ENCODE data around the gene KLF16.

Gene KLF16

GRCh38 chr19:1866693-1867348 is 3.4 kb upstream of the KLF16 start:
- DNase-seq, result no peak

- no peak for DNase-seq
Observed at GRCh38 chr19:1865172-1866010, 2.0 kb upstream of the KLF16 start.

GRCh38 chr19:1864480-1865171 is 1.2 kb upstream of the KLF16 start:
- DNase-seq, result no peak

GRCh38 chr19:1863638-1864479 is 480 bp upstream of the KLF16 start:
- peak; percentile 95 for DNase-seq

GRCh38 chr19:1862424-1863327 is 703 bp downstream of the KLF16 start:
- peak; percentile 36 for DNase-seq

- DNase-seq, result no peak
Observed at GRCh38 chr19:1862068-1862423, 1.3 kb downstream of the KLF16 start.

- no peak for DNase-seq
Observed at GRCh38 chr19:1861599-1862031, 1.8 kb downstream of the KLF16 start.

- no peak for DNase-seq
Observed at GRCh38 chr19:1860821-1861598, 2.4 kb downstream of the KLF16 start.

- DNase-seq, result peak; percentile 78
Observed at GRCh38 chr19:1860042-1860775, 3.2 kb downstream of the KLF16 start.

GRCh38 chr19:1859331-1859781 is 4.0 kb downstream of the KLF16 start:
- DNase-seq, result no peak

GRCh38 chr19:1858412-1859081 is 4.8 kb downstream of the KLF16 start:
- DNase-seq, result no peak

- no peak for DNase-seq
Observed at GRCh38 chr19:1857648-1858326, 5.6 kb downstream of the KLF16 start.

GRCh38 chr19:1856698-1857603 is 6.4 kb downstream of the KLF16 start:
- no peak for DNase-seq

- DNase-seq, result no peak
Observed at GRCh38 chr19:1856345-1856697, 7.1 kb downstream of the KLF16 start.

- DNase-seq, result no peak
Observed at GRCh38 chr19:1855828-1856255, 7.5 kb downstream of the KLF16 start.

- DNase-seq, result no peak
Observed at GRCh38 chr19:1855040-1855827, 8.1 kb downstream of the KLF16 start.

GRCh38 chr19:1854542-1855039 is 8.8 kb downstream of the KLF16 start:
- no peak for DNase-seq
